LoVo (cell line): ENCODE results near the gene MEX3D.

Experiments used
- DNase-seq: peaks from one replicate; pipeline ENCODE4 v3.0.0-alpha.2; 2016; ENCODE audit warnings: low spot score

The MEX3D gene

GRCh38 chr19:1518471-1518870, 49.7 kb downstream of the MEX3D start:
- no peak for DNase-seq

- DNase-seq = no peak
These were observed 51.8 kb downstream of the MEX3D start for GRCh38 chr19:1516395-1516753.

GRCh38 chr19:1514986-1515721, 53.0 kb downstream of the MEX3D start:
- no peak for DNase-seq

GRCh38 chr19:1514295-1514661, 53.8 kb downstream of the MEX3D start:
- no peak for DNase-seq

GRCh38 chr19:1513499-1514294, 54.4 kb downstream of the MEX3D start:
- DNase-seq = peak; percentile 46

GRCh38 chr19:1512671-1513498, 55.2 kb downstream of the MEX3D start, which contains the start of gene ADAMTSL5:
Gene ADAMTSL5 (minus strand): TSS chr19:1513019. CDS start chr19:1510943, 2,076 bp downstream.
- DNase-seq = peak; percentile 85

- no peak for DNase-seq
These were observed 56.5 kb downstream of the MEX3D start for GRCh38 chr19:1511318-1512317.

GRCh38 chr19:1510807-1511206, 57.3 kb downstream of the MEX3D start:
- DNase-seq = no peak

GRCh38 chr19:1510442-1510806, 57.7 kb downstream of the MEX3D start:
- DNase-seq = no peak

- no peak for DNase-seq
These were observed 58.3 kb downstream of the MEX3D start for GRCh38 chr19:1509602-1510441.

GRCh38 chr19:1508507-1508856, 59.6 kb downstream of the MEX3D start:
- DNase-seq = no peak

GRCh38 chr19:1507763-1508506, 60.2 kb downstream of the MEX3D start:
- peak; percentile 84 for DNase-seq

GRCh38 chr19:1507192-1507660, 60.9 kb downstream of the MEX3D start:
- no peak for DNase-seq

GRCh38 chr19:1505991-1506881, 61.9 kb downstream of the MEX3D start:
- no peak for DNase-seq

- DNase-seq = no peak
These were observed 63.1 kb downstream of the MEX3D start for GRCh38 chr19:1505012-1505411.
